B cell (primary cell): ENCODE results near the gene WASHC3.

Source experiments
- EZH2 ChIP-seq: IDR thresholded peaks from 2 replicates; pipeline ENCODE4 v1.6.1; 2012; ENCODE audit warnings: borderline replicate concordance, low read depth, mild to moderate bottlenecking, moderate library complexity, low read length; ENCODE audit not compliant: insufficient read depth, poor library complexity, severe bottlenecking
- TF ChIP-seq, protein P1 (sequence below): fragments of 200-600 bp; IDR thresholded peaks from one replicate; pipeline ENCODE4 v1.8.0; 2022; ENCODE audit warnings: antibody characterized with exemption, mild to moderate bottlenecking

DNA sequence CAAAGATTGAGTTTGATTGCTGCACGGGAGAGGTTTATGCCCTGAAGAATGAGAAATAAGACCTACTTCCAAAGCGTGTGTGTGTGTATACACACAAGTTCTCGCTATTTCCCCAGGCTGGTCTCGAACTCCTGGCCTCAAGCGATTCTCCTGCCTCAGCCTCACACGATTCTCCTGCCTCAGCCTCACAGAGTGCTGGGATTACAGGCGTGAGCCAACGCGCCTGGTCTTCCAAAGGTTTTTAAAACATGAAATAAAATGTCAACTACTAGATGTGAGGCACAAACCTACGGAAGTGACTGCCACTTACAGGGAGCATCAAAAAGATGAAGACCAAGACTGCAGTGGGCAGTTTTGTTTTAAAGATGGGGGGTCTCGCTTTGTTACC is 622 bp upstream of the WASHC3 start:
- TF ChIP-seq, protein P1, sequence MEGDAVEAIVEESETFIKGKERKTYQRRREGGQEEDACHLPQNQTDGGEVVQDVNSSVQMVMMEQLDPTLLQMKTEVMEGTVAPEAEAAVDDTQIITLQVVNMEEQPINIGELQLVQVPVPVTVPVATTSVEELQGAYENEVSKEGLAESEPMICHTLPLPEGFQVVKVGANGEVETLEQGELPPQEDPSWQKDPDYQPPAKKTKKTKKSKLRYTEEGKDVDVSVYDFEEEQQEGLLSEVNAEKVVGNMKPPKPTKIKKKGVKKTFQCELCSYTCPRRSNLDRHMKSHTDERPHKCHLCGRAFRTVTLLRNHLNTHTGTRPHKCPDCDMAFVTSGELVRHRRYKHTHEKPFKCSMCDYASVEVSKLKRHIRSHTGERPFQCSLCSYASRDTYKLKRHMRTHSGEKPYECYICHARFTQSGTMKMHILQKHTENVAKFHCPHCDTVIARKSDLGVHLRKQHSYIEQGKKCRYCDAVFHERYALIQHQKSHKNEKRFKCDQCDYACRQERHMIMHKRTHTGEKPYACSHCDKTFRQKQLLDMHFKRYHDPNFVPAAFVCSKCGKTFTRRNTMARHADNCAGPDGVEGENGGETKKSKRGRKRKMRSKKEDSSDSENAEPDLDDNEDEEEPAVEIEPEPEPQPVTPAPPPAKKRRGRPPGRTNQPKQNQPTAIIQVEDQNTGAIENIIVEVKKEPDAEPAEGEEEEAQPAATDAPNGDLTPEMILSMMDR = no peak
- TF ChIP-seq EZH2 = no peak
